ENCODE measurements around the gene SNX20. TPM values are rescaled to one million over a fixed set of nuclear protein-coding genes. Genes with fewer than 3 reads are reported as not detected.

SNX20 gene
- total and polyA plus RNA-seq, 10 donors: 17.6 to 50.5 (median 31.5) TPM

- no peak for DNase-seq
- WGBS, 5 donors: 86 to 94% (median 92%) methylated on average over 7 of the region's 7 CpGs
- Histone ChIP-seq H3K27me3 (replicated peaks in 1 of 7) (no peaks in the 10 kb centered on the region), H3K9me3 (no peaks in the 10 kb centered on the region), H3K36me3 (no peaks in the 10 kb centered on the region), H3K4me3 (no peak overlapping the region), H3K27ac (no peak overlapping the region), H3K4me1 (peaks cover 1 to 15% (median 7%) of the 10 kb centered on the region in 6 donors)
- intact Hi-C loops (cut with DNase I; ENCODE audit: low total_unique reads): no loop called here
- TF ChIP-seq POLR2A (IDR thresholded peaks at IDR 0.05) (no peak), CTCF (IDR thresholded peaks at IDR 0.05 in 8 of 11, conservative IDR thresholded peaks at IDR 0.05 in 3 of 11) (no peak), POLR2AphosphoS5 (IDR thresholded peaks at IDR 0.05) (no peak)
These were observed 59.1 kb downstream of the SNX20 start for GRCh38 chr16:50622029-50622428.

Other genes with a start within 250 kb of the SNX20 start
- gene NKD1, start 132.9 kb downstream of the SNX20 start, total RNA-seq: 10 to 100 TPM in 1 of 7 donors, 1 to 10 TPM in 6; 1.7 to 15.2 (median 7.0) TPM
- under 1 TPM; 0.11 to 0.74 (median 0.38) TPM for gene NKD1, start 132.9 kb downstream of the SNX20 start, polyA plus RNA-seq
- 10 to 100 TPM in 3 of 7 donors, 1 to 10 TPM in 4; 5.6 to 23.2 (median 9.9) TPM for gene NOD2, start 12.3 kb upstream of the SNX20 start, total RNA-seq
- gene NOD2, start 12.3 kb upstream of the SNX20 start, polyA plus RNA-seq: 1 to 10 TPM in 2 of 3 donors, under 1 TPM in 1; 0.41 to 2.8 (median 2.3) TPM
- gene CYLD, start 60.8 kb upstream of the SNX20 start, total RNA-seq: 100 to 1,000 TPM in 6 of 7 donors, 10 to 100 TPM in 1; 90.3 to 133 (median 108) TPM
- gene CYLD, start 60.8 kb upstream of the SNX20 start, polyA plus RNA-seq: 10 to 100 TPM; 19.9 to 31.0 (median 30.7) TPM

Data from spleen (tissue), 11 donors.